Activated naive CD8-positive, alpha-beta T cell treated with anti-CD3 and anti-CD28 coated beads for 36 hours (primary cell): ENCODE data around the gene ENGASE. TPM values are rescaled to one million over a fixed set of nuclear protein-coding genes. Genes with fewer than 3 reads are reported as not detected.

Source experiments
- DNase-seq: peaks from one replicate; pipeline ENCODE4 v3.0.0; 2021
- H3K27ac Mint-ChIP-seq: one replicate; pipeline ENCODE4 v1.8.0; 2022; ENCODE audit warnings: mild to moderate bottlenecking, moderate library complexity, mixed read lengths
- H3K27me3 Mint-ChIP-seq: one replicate; pipeline ENCODE4 v1.8.0; 2022; ENCODE audit warnings: mild to moderate bottlenecking, mixed read lengths
- H3K36me3 Mint-ChIP-seq: one replicate; pipeline ENCODE4 v1.8.0; 2021; ENCODE audit warnings: mild to moderate bottlenecking, mixed read lengths
- H3K4me1 Mint-ChIP-seq: one replicate; pipeline ENCODE4 v1.8.0; 2021; ENCODE audit warnings: mixed read lengths
- H3K4me3 Mint-ChIP-seq: one replicate; pipeline ENCODE4 v1.8.0; 2022; ENCODE audit warnings: mild to moderate bottlenecking, moderate library complexity, mixed read lengths
- H3K9me3 Mint-ChIP-seq: one replicate; pipeline ENCODE4 v1.8.0; 2022; ENCODE audit warnings: mixed read lengths
- total RNA-seq, 2 experiments: library from RNA; stranded (reverse); gene quantifications; one replicate each; pipeline ENCODE4 v1.2.3, GENCODE V29; 2021

ENGASE gene
- total RNA-seq, 2 experiments from 2014 or later, result 23.4 to 26.3 TPM

GRCh38 chr17:79132271-79133064 is 57.8 kb downstream of the ENGASE start:
- Mint-ChIP-seq H3K4me3 (no peak overlapping the region), H3K27ac (no peak overlapping the region), H3K36me3 (no peaks in the 10 kb centered on the region), H3K27me3 (peaks cover 23% of the 10 kb centered on the region), H3K4me1 (no peaks in the 10 kb centered on the region), H3K9me3 (no peaks in the 10 kb centered on the region)
- DNase-seq, result no peak

- peaks cover 18% of the 10 kb centered on the region for H3K27me3 Mint-ChIP-seq
- H3K36me3 Mint-ChIP-seq, result no peaks in the 10 kb centered on the region
- no peaks in the 10 kb centered on the region for H3K9me3 Mint-ChIP-seq
- no peak overlapping the region for H3K4me3 Mint-ChIP-seq
- no peak overlapping the region for H3K27ac Mint-ChIP-seq
- DNase-seq, result no peak
- H3K4me1 Mint-ChIP-seq, result no peaks in the 10 kb centered on the region
Observed at GRCh38 chr17:79133214-79133613, 58.6 kb downstream of the ENGASE start.

GRCh38 chr17:79133985-79134384 is 59.4 kb downstream of the ENGASE start:
- no peaks in the 10 kb centered on the region for H3K36me3 Mint-ChIP-seq
- no peaks in the 10 kb centered on the region for H3K9me3 Mint-ChIP-seq
- no peaks in the 10 kb centered on the region for H3K4me1 Mint-ChIP-seq
- peaks cover 18% of the 10 kb centered on the region for H3K27me3 Mint-ChIP-seq
- no peak overlapping the region for H3K4me3 Mint-ChIP-seq
- no peak overlapping the region for H3K27ac Mint-ChIP-seq
- no peak for DNase-seq

- H3K4me3 Mint-ChIP-seq, result no peak overlapping the region
- H3K4me1 Mint-ChIP-seq, result no peaks in the 10 kb centered on the region
- no peak overlapping the region for H3K27ac Mint-ChIP-seq
- peaks cover 18% of the 10 kb centered on the region for H3K27me3 Mint-ChIP-seq
- no peaks in the 10 kb centered on the region for H3K36me3 Mint-ChIP-seq
- H3K9me3 Mint-ChIP-seq, result no peaks in the 10 kb centered on the region
- no peak for DNase-seq
Observed at GRCh38 chr17:79135011-79135410, 60.4 kb downstream of the ENGASE start.

- H3K9me3 Mint-ChIP-seq, result no peaks in the 10 kb centered on the region
- no peak overlapping the region for H3K27ac Mint-ChIP-seq
- no peaks in the 10 kb centered on the region for H3K4me1 Mint-ChIP-seq
- no peak for DNase-seq
- H3K27me3 Mint-ChIP-seq, result peaks cover 18% of the 10 kb centered on the region
- H3K4me3 Mint-ChIP-seq, result no peak overlapping the region
- H3K36me3 Mint-ChIP-seq, result no peaks in the 10 kb centered on the region
Observed at GRCh38 chr17:79135628-79136405, 61.2 kb downstream of the ENGASE start.

Other genes starting within 250 kb of the ENGASE start
- gene USP36, start 234.0 kb upstream of the ENGASE start, total RNA-seq, result 100 to 1,000 TPM; 126 to 128 TPM
- under 1 TPM in 1 of 2 experiments, not detected in 1; 0.19 TPM for gene CEP295NL, start 171.6 kb upstream of the ENGASE start, total RNA-seq
- gene TIMP2, start 149.4 kb upstream of the ENGASE start, total RNA-seq, result 1 to 10 TPM; 1.2 to 1.3 TPM
- 10 to 100 TPM; 86.8 to 89.7 TPM for gene LGALS3BP, start 94.9 kb upstream of the ENGASE start, total RNA-seq
- 10 to 100 TPM; 39.3 to 43.1 TPM for gene CANT1, start 65.1 kb upstream of the ENGASE start, total RNA-seq
- gene C1QTNF1, start 50.7 kb upstream of the ENGASE start, total RNA-seq, result under 1 TPM; 0.12 to 0.14 TPM